GM21737 (cell line): ENCODE results near the gene RPL13A.
A peak's percentile ranks its signal among the peaks of the same experiment; 100 is the strongest.
"Not testable (repeated sequence)": the region's sequence is repeated elsewhere in the genome, so short reads cannot be mapped to it uniquely, and the experiment has no call there.

Source experiments
- ATAC-seq: cut with Tn5 transposase; IDR thresholded peaks from one replicate; pipeline ENCODE4 v1.9.1; 2021; ENCODE audit warnings: mild to moderate bottlenecking, moderate library complexity; ENCODE audit not compliant: unreplicated experiment

RPL13A gene

GRCh38 chr19:49487277-49488045, at the start of gene RPL13A:
Gene RPL13A (plus strand): TSS chr19:49487608. CDS start chr19:49487630, 22 bp downstream.
- ATAC-seq: peak; percentile 89

DNA sequence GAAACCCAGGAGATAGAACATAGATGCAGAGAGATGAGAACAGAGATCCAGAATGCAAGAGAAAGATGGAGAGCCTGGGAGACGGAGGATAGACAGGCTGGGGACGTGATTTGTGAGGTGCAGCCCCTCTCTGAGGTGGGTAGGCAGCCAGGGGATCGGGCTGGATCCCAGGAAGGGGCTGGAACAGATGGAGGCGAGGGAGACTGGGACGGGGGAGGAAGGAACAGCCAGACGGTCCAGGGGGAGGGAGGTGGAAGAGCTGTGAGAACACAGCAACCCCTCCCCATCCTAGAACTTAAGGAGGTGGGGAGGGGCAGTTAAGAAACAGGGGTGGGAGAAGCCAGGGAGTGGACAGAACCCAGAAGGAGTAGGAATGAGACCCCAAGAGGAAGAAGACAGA, 49.1 kb upstream of the RPL13A start:
- ATAC-seq: no peak

DNA sequence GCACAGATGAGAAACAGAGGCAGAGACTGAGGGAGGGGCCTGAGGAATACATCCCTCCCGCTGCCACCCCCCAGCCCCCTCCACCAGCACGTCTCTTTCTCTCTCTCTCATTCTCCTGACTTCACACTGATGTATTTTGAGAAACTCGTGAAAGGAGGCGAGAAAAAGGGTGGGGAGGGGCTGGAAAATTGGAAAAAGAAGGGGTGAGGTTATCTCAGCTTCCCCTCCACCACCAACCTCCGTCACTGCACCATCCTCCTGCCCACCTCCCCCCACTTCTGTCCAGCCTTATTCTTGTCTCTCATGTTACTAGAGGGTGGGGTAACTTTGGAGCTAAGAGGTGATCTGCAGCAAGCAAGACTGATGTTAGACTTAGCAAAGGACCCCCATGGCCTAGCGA, 47.6 kb upstream of the RPL13A start:
- no peak for ATAC-seq

DNA sequence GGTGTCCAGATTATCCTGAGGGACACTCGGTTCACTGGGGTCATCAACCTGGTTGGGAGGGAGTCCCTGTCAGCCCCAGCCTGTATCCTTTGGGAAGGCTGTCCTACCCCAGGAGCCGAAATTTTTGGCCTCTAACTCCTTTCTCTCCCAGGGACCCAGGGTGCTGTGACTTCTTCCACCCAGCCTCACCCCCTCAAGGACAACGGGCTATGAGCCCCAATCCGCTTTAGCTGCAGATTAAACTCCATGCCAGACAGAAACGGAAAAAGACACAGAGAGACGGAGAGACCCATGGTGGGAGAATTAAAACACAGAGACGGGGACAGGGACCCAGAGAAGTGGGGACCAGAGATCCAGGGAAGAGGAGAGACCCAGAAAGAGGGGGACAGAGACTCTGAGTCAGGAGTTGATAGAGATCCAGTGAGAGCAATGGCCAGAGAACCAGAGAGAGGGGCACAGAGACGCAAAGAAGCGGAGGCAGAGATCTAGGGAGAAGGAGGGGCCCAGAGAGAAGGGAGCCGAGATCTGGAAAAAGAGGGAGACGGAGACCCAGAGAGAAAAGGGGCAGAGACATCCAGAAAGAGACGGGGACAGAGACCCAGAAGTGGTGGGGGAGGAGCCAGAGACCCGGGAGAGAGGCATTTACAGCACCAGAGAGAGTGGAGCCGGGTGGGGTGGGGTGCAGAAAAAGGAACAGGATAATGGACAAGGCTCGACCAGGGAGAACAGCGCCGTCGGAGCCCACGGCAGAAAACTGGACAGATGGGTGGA, 46.8 kb upstream of the RPL13A start:
- no peak for ATAC-seq

- no peak for ATAC-seq
Measured at GRCh38 chr19:49441210-49441959, 46.0 kb upstream of the RPL13A start, which contains the start of gene SLC17A7. Gene SLC17A7 (minus strand): TSS chr19:49441527. CDS start chr19:49441379, 148 bp downstream.

- ATAC-seq: no peak
Measured at GRCh38 chr19:49441960-49442350, 45.5 kb upstream of the RPL13A start.

DNA sequence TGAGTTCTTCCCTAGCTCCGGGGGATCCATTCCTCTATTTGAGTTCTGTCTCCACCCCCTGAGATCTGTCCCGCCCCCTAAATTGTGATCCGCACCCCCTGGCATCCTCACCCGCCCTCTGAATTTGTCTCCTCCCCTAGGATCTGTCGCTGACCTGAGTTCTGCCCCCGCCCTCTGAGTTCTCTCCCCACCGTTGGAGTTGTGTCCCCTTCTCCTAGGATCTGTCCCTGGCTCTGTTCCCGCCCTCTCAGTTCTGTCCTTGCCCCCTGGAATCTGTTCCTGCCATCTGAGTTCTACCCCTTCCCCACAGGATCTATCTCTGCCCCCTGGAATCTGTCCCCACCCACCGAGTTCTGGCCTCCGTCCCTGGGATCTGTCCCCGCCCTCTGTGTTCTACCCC, 45.1 kb upstream of the RPL13A start:
- ATAC-seq: no peak

- ATAC-seq: peak; percentile 12
Measured at GRCh38 chr19:49442771-49443365, 44.5 kb upstream of the RPL13A start.

GRCh38 chr19:49443366-49444099, 43.9 kb upstream of the RPL13A start:
- ATAC-seq: peak; percentile 61

GRCh38 chr19:49444100-49444700, 43.2 kb upstream of the RPL13A start:
- not testable (repeated sequence) for ATAC-seq

GRCh38 chr19:49445997-49446396, 41.4 kb upstream of the RPL13A start:
- no peak for ATAC-seq

DNA sequence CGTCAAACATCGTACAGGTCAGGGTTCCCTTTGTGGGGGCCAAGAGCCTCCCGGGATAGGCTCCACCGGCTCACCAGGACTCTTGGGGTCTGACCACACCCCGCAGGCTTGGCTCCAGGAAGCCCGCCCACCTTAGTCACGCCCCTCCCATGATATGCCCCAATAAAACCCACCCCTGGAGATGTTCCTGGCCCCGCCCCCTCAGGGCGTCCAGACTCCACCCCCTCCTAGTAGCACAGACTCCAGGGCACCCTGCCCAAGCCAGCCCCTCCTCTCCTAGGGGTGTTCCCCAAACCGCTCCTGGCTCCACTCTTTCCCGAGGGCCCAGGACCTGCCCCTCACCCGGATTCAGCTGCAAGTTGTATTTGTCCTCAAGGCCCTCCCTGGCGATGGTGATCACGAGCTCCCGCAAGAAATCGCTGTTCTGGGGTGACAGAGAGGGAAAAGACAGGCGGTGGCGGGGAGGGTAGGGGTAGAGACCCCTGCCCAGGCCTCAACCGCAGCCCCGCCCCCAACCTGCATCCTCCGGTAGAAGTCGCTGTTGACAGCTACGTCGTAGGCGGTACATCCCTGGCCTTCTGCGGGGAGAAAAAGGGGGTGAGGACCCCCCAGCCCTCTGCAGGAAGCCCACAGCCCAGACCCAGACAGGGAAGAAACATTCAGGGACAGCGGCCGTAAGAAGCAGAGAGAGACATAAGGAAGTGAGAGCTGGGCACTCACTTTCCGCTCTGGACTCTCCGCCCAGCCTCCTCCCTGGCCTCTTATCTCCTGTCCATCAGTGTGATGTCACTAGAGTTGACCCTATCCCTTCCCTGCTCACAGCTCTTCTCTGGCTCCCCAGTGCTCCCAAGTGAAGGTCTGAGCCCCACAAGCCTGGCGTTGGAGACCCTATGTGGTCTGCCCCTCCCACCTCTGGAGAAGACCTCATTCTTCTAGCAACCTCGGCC, 39.6 kb upstream of the RPL13A start:
- ATAC-seq: no peak

DNA sequence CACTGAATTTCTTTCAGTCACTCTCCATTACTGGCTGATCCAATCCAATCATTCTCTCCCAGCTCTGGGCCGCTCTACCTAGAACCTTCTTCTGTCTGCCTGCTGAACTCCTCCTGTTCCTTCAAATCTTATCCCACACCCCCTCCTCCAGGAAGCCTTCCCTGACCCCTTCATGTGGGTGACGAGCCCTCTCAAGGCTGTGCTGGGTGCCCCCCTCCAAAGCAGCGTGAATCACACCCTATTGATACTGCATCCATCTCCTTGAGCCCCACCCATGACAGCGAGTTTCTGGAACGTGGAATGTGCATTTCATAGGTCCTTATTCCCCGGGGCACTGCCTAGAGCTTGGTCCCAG, 39.0 kb upstream of the RPL13A start:
- no peak for ATAC-seq

DNA sequence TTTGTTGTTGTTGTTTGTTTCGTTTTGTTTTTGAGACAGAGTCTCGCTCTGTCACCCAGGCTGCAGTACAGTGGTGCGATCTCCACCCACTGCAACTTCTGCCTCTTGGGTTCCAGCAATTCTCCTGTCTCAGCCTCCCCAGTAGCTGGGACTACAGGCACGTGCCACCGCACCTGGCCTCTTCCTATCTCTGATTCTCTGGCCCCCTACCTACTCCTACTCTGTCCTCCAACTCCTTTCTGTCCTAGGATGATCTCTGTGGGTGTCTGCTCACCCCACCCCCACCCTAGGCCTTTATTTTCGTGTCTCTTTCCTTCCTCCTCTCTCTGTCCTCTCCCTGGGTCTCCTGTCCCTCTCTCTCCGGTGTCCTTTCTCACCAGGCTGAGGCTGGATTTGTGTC, 37.0 kb upstream of the RPL13A start:
- no peak for ATAC-seq

GRCh38 chr19:49451430-49452181, 35.8 kb upstream of the RPL13A start, which contains the start of gene PIH1D1:
Gene PIH1D1 (minus strand): TSS chr19:49451814. CDS start chr19:49451574, 240 bp downstream.
- ATAC-seq: peak; percentile 60

DNA sequence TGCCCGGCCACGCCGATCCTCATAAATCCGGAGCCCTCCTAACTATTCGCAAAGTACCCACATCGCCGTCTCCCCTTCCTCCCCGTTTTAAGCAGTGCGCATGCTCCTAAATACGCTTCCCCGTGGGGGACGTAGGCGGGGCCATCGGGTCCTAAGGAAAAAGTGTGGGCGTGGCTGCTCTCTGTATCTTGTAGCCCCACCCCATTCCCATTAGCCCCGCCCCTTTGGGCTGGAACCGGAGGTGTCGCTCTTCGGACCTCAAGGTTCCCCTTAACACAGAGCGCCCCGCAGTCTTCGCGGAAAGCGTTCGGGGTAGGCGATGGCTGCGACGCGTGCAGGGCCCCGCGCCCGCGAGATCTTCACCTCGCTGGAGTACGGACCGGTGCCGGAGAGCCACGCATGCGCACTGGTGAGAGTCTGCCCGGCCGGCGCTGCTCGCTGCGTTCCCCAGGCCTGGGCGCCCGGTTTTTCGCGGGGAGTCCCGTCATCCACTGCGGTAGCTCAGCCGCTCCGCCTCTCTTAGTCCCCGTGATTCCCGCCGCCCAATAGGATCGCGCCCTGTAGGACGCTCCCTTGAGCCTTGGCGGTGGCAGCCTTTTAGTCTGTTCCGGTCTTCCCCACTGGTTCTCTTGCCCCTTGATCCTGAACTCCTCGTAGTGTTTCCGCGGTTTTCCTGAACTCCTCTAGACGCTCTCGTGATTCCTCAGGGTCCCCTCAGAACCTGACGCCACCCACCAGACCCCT, 34.2 kb upstream of the RPL13A start, which contains the start of gene ALDH16A1:
ALDH16A1 (plus strand) TSS at position 213 of the 744 bp plus-strand sequence; CDS start at position 320, 107 bp downstream.
- peak; percentile 78 for ATAC-seq

- no peak for ATAC-seq
Measured at GRCh38 chr19:49453757-49454240, 33.6 kb upstream of the RPL13A start.
